Neural progenitor cell (in vitro differentiated cells): ENCODE measurements around the gene NFIX. TPM values are rescaled to one million over a fixed set of nuclear protein-coding genes. Genes with fewer than 3 reads are reported as not detected.

Source experiments
- DNase-seq: peaks from one replicate; pipeline ENCODE4 v3.0.0-alpha.2; 2016; ENCODE audit warnings: low spot score
- H2AFZ ChIP-seq: fragments of 200-600 bp; sonication (generic); replicated peaks from 2 replicates; pipeline ENCODE4 v1.6.1; 2016; ENCODE audit warnings: antibody characterized with exemption
- H3F3A ChIP-seq: fragments of 200-600 bp; sonication (generic); 2 replicates; pipeline ENCODE4 v1.6.1; 2016; ENCODE audit warnings: antibody characterized with exemption, low read depth
- H3K27ac ChIP-seq: fragments of 200-600 bp; sonication (generic); 2 replicates; pipeline ENCODE4 v1.5.1; 2016; ENCODE audit warnings: mild to moderate bottlenecking
- H3K27me3 ChIP-seq: fragments of 200-600 bp; sonication (generic); 2 replicates; pipeline ENCODE4 v1.6.1; 2016; ENCODE audit warnings: mild to moderate bottlenecking, moderate library complexity
- H3K36me3 ChIP-seq: fragments of 200-600 bp; sonication (generic); 2 replicates; pipeline ENCODE4 v1.5.1; 2016
- H3K4me1 ChIP-seq: fragments of 200-600 bp; sonication (generic); 2 replicates; pipeline ENCODE4 v1.6.1; 2016; ENCODE audit warnings: mixed run types
- H3K4me2 ChIP-seq: fragments of 200-600 bp; sonication (generic); 2 replicates; pipeline ENCODE4 v1.6.1; 2016
- H3K4me3 ChIP-seq: fragments of 200-600 bp; sonication (generic); 2 replicates; pipeline ENCODE4 v1.5.1; 2016
- H3K79me2 ChIP-seq: fragments of 200-600 bp; sonication (generic); 2 replicates; pipeline ENCODE4 v1.6.1; 2016; ENCODE audit warnings: low read depth
- H3K9ac ChIP-seq: fragments of 200-600 bp; sonication (generic); 2 replicates; pipeline ENCODE4 v1.6.1; 2016
- H3K9me3 ChIP-seq: fragments of 200-600 bp; sonication (generic); 2 replicates; pipeline ENCODE4 v1.5.1; 2016; ENCODE audit warnings: low read depth
- H4K20me1 ChIP-seq: fragments of 200-600 bp; sonication (generic); 2 replicates; pipeline ENCODE4 v1.6.1; 2016; ENCODE audit warnings: low read depth
- H3K27ac Mint-ChIP-seq: 3 replicates; pipeline ENCODE4 v1.8.0; 2021; ENCODE audit warnings: mixed read lengths
- H3K27me3 Mint-ChIP-seq: 2 replicates; pipeline ENCODE4 v1.8.0; 2022; ENCODE audit warnings: low read depth, mild to moderate bottlenecking, inconsistent platforms, moderate library complexity, mixed read lengths; ENCODE audit not compliant: insufficient read depth
- H3K36me3 Mint-ChIP-seq: 3 replicates; pipeline ENCODE4 v1.8.0; 2021; ENCODE audit warnings: mixed read lengths
- H3K4me1 Mint-ChIP-seq: 3 replicates; pipeline ENCODE4 v1.8.0; 2021; ENCODE audit warnings: mixed read lengths
- H3K4me3 Mint-ChIP-seq: 3 replicates; pipeline ENCODE4 v1.8.0; 2021; ENCODE audit warnings: mild to moderate bottlenecking, moderate library complexity, mixed read lengths
- H3K9me3 Mint-ChIP-seq: 3 replicates; pipeline ENCODE4 v1.8.0; 2020; ENCODE audit warnings: mixed read lengths
- EZH2 ChIP-seq: fragments of 200-600 bp; sonication (generic); IDR thresholded peaks from 2 replicates; pipeline ENCODE4 v1.6.1; 2017; ENCODE audit warnings: antibody characterized with exemption, mild to moderate bottlenecking, moderate library complexity
- EZH2phosphoT487 ChIP-seq: fragments of 200-600 bp; sonication (generic); IDR thresholded peaks from 2 replicates; pipeline ENCODE4 v1.6.1; 2017; ENCODE audit warnings: antibody characterized with exemption
- total RNA-seq: library from RNA; depleted of rRNA; stranded (reverse); fragments of >200 nt; gene quantifications from 2 replicates; pipeline ENCODE4 v1.2.3, GENCODE V29; 2015; ENCODE audit warnings: low replicate concordance
- TF ChIP-seq, protein P1 (sequence below): fragments of 200-600 bp; sonication (generic); IDR thresholded peaks from 2 replicates; pipeline ENCODE4 v1.5.1; 2017; ENCODE audit warnings: antibody characterized with exemption, mild to moderate bottlenecking

Gene NFIX
- total RNA-seq, 1 donor from 2014 or later = 0.06 TPM

DNA sequence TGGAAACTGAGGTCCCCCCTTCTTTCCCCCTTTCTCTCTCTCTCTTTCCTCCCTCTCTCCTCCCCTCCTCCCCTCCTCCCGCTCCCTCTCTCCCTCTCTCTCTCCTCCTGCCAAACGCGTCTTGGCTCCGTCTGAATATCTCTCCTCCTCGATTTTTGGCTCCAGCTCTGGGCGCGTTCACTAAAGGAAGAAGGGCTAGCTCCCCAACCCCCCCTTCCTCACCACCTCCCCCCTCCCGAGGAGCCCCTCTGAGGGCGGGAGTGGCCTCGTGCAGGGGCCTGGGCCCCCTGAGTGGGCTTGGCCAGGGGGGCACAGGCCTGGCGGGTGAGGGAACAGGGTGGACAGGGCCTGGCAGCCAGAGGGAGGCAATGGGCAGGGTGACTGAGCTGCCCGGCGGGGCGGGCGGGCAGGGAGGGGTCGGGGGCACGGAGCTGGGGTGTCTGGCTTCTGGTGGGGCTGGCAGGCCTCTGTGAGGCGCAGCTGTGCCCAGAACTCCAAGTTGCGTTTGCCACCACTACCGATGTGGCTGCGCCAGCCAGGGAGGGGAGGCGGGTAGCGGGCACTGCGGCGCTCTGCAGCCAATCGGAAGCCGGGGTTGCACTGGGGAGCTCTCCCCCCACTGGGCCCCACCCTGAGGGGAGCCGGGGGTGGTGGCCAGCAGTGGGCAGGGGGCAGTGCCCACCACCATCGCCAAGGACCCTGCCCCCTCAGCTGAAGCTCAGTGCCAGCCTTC, 7.1 kb downstream of the NFIX start:
- Mint-ChIP-seq H3K27me3 (peaks cover 64% of the 10 kb centered on the region), H3K4me3 (no peak overlapping the region), H3K9me3 (peaks cover 5% of the 10 kb centered on the region), H3K4me1 (peaks cover 6% of the 10 kb centered on the region), H3K27ac (no peak overlapping the region), H3K36me3 (no peaks in the 10 kb centered on the region)
- Histone ChIP-seq H3K27me3 (peaks cover 100% of the 10 kb centered on the region), H3K4me2 (no peak overlapping the region), H3K4me1 (no peaks in the 10 kb centered on the region), H3K9me3 (no peaks in the 10 kb centered on the region), H3F3A (no peaks in the 10 kb centered on the region), H4K20me1 (peaks cover 23% of the 10 kb centered on the region), H2AFZ (no peak overlapping the region), H3K36me3 (no peaks in the 10 kb centered on the region), H3K4me3 (no peak overlapping the region), H3K9ac (no peak overlapping the region), H3K79me2 (no peaks in the 10 kb centered on the region), H3K27ac (no peak overlapping the region)
- no peak for DNase-seq
- TF ChIP-seq, protein P1, sequence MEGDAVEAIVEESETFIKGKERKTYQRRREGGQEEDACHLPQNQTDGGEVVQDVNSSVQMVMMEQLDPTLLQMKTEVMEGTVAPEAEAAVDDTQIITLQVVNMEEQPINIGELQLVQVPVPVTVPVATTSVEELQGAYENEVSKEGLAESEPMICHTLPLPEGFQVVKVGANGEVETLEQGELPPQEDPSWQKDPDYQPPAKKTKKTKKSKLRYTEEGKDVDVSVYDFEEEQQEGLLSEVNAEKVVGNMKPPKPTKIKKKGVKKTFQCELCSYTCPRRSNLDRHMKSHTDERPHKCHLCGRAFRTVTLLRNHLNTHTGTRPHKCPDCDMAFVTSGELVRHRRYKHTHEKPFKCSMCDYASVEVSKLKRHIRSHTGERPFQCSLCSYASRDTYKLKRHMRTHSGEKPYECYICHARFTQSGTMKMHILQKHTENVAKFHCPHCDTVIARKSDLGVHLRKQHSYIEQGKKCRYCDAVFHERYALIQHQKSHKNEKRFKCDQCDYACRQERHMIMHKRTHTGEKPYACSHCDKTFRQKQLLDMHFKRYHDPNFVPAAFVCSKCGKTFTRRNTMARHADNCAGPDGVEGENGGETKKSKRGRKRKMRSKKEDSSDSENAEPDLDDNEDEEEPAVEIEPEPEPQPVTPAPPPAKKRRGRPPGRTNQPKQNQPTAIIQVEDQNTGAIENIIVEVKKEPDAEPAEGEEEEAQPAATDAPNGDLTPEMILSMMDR = no peak
- no peak for TF ChIP-seq EZH2phosphoT487

DNA sequence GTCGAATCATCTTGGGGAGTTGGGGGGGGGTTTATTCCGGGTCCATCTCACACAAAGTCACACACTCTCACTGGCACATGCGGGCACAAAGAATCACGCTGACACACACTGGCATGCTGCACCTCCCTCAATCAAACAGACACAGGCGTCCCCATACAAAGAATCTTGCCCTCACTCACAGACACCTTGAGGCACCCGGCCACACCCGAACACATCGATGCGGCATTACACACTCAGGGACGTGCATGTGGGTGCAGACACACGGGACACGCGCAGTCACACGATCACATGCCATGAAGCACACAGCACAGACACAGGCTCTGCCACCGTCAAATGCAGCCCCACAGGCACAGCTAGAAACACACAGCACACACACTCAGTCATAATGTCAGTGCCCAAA, 7.8 kb downstream of the NFIX start:
- peaks cover 62% of the 10 kb centered on the region for H3K27me3 Mint-ChIP-seq
- Histone ChIP-seq H3K4me3 (no peak overlapping the region), H3K79me2 (no peaks in the 10 kb centered on the region), H3K9me3 (no peaks in the 10 kb centered on the region), H3K4me2 (no peak overlapping the region), H3F3A (no peaks in the 10 kb centered on the region), H3K27ac (no peak overlapping the region), H3K27me3 (peaks cover 100% of the 10 kb centered on the region), H3K4me1 (no peaks in the 10 kb centered on the region), H3K9ac (no peak overlapping the region), H4K20me1 (peaks cover 16% of the 10 kb centered on the region), H2AFZ (no peak overlapping the region), H3K36me3 (no peaks in the 10 kb centered on the region)
- no peaks in the 10 kb centered on the region for H3K36me3 Mint-ChIP-seq
- TF ChIP-seq EZH2phosphoT487 = peak; percentile 14
- TF ChIP-seq EZH2 = no peak
- DNase-seq = no peak
- H3K4me1 Mint-ChIP-seq = peaks cover 6% of the 10 kb centered on the region
- H3K27ac Mint-ChIP-seq = no peak overlapping the region
- H3K4me3 Mint-ChIP-seq = peak overlapping the region; percentile 12
- H3K9me3 Mint-ChIP-seq = peaks cover 5% of the 10 kb centered on the region

DNA sequence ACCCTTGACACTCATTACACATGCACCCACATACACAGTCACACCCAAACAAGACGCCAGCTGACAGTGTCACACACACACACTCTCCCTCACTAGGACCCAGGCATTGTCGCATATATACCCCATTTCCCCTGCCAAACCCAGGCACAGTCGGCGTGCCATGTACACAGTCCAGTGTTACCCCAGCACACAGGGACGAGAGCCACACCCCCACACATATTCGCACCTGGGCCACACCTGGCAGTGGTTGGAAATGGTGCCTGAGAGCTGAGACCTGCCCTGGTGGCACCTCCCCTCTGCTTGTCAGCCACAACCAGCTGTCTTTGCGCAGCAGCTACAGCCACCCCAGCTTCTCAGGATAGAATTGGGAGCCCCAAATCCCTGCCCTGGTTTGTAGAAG, 9.0 kb downstream of the NFIX start:
- Histone ChIP-seq H3K9ac (no peak overlapping the region), H4K20me1 (peaks cover 26% of the 10 kb centered on the region), H3K36me3 (no peaks in the 10 kb centered on the region), H3K27ac (no peak overlapping the region), H3K4me1 (no peaks in the 10 kb centered on the region), H3K79me2 (no peaks in the 10 kb centered on the region), H3K9me3 (no peaks in the 10 kb centered on the region), H3K27me3 (peaks cover 100% of the 10 kb centered on the region), H2AFZ (no peak overlapping the region), H3K4me2 (no peak overlapping the region), H3F3A (no peaks in the 10 kb centered on the region), H3K4me3 (no peak overlapping the region)
- H3K9me3 Mint-ChIP-seq = peaks cover 7% of the 10 kb centered on the region
- H3K27me3 Mint-ChIP-seq = peaks cover 64% of the 10 kb centered on the region
- H3K4me1 Mint-ChIP-seq = peaks cover 6% of the 10 kb centered on the region
- TF ChIP-seq EZH2 (no peak), EZH2phosphoT487 (no peak)
- TF ChIP-seq, protein P1 = no peak
- H3K4me3 Mint-ChIP-seq = no peak overlapping the region
- H3K36me3 Mint-ChIP-seq = no peaks in the 10 kb centered on the region
- H3K27ac Mint-ChIP-seq = no peak overlapping the region
- DNase-seq = no peak

DNA sequence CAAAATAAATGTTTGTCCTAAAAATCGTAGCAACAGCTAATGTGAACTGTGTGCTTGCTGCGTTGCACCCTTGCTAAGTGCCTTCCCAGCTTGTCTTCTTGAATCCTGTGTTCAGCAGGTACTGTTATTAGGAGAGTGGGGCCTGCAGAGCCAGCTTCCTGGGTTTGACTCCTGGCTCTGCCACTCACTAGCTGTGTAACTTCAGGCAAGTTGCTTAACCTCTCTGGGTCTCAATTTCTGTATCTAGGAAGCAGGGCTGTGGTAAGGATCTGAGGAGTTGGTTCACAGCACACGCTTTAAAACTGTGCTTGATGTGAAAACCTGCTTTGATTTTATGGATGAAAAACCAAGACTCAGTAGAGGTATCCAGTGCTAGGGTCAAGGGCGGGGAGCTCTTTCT, 10.0 kb downstream of the NFIX start:
- Histone ChIP-seq H3K27me3 (peaks cover 100% of the 10 kb centered on the region), H3K9ac (no peak overlapping the region), H3K27ac (no peak overlapping the region), H3K9me3 (no peaks in the 10 kb centered on the region), H3K4me3 (no peak overlapping the region), H3K79me2 (no peaks in the 10 kb centered on the region), H3K36me3 (no peaks in the 10 kb centered on the region), H4K20me1 (peaks cover 35% of the 10 kb centered on the region), H3K4me1 (no peaks in the 10 kb centered on the region), H3K4me2 (no peak overlapping the region), H3F3A (no peaks in the 10 kb centered on the region), H2AFZ (no peak overlapping the region)
- H3K36me3 Mint-ChIP-seq = no peaks in the 10 kb centered on the region
- no peak for TF ChIP-seq EZH2
- TF ChIP-seq, protein P1 = no peak
- no peak for TF ChIP-seq EZH2phosphoT487
- peaks cover 6% of the 10 kb centered on the region for H3K4me1 Mint-ChIP-seq
- H3K27ac Mint-ChIP-seq = no peak overlapping the region
- no peak for DNase-seq
- H3K9me3 Mint-ChIP-seq = peaks cover 5% of the 10 kb centered on the region
- H3K4me3 Mint-ChIP-seq = no peak overlapping the region
- peaks cover 63% of the 10 kb centered on the region for H3K27me3 Mint-ChIP-seq
